HG03442 (cell line): ENCODE measurements around the gene SLC25A22.
A peak's percentile ranks its signal among the peaks of the same experiment; 100 is the strongest.

Experiments
- ATAC-seq: cut with Tn5 transposase; IDR thresholded peaks from one replicate; pipeline ENCODE4 v1.9.1; 2021; ENCODE audit warnings: mild to moderate bottlenecking, moderate library complexity; ENCODE audit not compliant: unreplicated experiment

Gene SLC25A22

DNA sequence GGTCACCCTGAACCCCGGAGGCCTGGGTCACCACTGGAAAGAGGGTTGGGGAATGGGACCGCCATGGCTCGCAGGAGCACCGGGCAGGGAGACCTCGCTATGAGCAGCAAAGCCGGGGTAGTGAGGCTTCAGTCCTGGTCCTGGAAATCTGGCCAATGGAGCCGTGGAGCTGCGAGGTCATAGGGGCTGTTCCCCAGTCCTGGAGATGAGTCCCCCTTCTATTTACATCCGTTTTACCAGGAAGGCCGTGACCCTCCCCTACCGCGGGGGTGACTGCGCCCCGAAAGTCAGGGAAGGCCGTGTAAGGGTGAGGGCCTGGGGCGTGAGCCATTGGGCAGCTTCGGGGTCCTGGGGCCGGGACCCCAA, 6.5 kb upstream of the SLC25A22 start:
- ATAC-seq, result no peak

DNA sequence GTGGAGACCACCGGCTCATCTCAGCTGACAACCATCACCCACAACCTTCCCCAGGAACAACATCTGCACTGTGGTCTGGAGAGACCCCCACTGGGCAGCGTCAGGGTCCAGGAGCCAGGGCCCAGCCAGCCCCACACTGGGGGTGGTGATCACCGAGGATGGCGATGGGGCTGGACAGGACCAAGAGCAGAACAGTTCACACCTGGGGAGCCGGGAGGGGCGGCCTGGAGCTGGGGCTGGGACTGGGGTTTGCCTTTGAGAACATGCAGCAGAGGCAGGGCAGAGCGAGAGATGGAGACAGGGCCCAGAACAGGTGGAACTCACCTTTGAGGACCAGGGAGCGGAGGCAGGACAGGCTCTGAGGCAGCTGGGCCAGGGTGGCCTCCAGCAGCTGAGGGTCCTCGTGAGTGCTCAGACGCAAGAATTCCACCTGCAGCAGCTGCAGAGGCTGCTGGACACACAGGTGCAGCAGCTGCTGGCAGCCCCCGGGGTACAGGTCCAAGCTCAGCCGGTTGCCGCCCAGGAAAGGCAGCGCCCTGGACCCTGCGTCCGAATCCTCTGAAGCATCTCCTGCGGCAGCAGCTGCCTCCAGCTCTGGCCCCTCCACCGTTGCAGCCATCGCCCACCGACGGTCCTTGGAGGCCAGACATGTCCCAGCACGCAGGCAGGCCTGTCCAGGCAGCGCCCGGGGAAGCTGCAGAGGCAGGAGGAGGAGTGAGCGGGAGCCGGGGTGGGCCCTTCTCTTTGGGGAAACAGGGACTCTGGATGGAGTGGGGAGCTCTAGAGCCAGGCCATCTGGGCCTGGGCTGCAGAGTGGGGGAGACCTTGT, 5.9 kb upstream of the SLC25A22 start:
- no peak for ATAC-seq

DNA sequence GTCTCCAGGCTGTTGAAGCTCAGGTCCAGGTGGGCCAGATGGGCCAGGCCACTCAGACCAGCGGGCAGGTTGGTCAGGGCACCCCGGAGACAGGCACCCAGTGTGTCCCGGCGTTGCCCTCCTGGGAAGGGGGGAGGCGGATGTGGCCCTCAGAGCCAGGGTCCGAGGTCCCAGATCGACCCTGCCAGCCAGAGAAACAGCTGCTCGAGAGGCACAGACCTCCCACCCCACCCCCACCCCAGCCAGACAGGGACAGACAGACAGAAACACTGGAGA, 5.3 kb upstream of the SLC25A22 start:
- no peak for ATAC-seq

DNA sequence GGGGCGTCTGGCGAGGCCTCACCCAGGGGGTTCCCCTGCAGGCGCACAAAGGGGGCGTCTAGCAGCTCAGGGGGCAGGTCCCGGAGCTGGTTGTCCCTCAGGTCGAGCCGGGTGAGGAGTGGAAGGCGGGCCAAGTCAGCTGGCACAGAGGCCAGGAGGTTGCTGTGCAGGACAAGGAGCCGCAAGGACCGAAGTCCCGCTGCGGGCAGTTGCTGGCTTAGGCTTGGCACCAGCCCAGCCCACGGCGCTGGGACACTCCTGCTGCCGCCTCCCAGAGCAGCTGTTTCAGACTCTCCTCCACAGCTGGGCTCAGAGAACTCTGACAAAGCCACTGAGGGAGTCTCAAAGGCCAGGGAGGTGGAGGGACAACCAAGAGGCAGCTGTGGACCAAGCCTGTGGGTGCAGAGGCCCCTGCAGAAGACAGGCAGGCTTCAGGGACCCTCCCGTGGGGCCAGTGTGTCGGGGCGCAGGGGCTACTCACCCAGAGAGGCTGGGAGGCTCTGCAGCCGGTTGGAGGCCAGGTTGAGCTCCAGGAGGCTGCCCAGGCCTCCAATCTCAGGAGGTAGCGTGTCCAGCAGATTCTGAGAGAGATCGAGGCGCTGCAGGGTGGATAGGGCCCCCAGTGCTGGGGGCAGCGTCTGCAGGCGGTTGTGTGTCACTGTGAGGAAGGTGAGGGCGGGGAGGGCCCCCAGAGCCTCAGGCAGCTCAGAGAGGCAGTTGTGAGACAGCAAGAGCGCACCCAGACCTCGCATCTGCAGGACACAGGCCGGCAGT, 4.8 kb upstream of the SLC25A22 start:
- no peak for ATAC-seq

DNA sequence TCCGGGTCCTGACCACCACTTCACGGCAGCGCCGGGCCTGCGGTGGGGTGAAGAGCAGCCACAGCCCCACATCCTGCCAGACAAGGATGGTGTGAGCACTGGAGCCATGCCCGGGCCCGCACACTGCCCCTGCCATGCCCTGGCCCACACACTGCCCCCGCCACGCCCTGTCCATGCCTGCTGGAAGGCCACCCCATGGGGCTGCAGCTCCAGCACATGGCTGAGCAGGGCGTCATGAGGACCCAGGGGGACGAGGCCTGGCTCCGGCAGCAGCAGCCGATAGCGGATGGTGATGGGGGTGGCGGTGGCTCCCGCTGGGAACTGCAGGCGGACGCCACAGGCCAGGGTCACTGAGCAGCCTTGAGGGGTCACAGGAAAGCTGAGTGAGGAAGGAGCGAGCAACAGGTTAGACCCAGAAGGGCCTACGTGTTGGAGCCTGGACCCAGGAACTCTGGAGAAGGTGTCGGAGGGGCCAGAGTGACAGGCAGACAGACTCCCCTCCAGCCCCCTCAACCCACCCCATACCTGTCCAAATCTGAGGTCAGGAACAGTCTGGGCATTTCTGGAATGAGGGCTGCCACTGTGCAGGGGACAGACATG, 4.0 kb upstream of the SLC25A22 start:
- no peak for ATAC-seq

DNA sequence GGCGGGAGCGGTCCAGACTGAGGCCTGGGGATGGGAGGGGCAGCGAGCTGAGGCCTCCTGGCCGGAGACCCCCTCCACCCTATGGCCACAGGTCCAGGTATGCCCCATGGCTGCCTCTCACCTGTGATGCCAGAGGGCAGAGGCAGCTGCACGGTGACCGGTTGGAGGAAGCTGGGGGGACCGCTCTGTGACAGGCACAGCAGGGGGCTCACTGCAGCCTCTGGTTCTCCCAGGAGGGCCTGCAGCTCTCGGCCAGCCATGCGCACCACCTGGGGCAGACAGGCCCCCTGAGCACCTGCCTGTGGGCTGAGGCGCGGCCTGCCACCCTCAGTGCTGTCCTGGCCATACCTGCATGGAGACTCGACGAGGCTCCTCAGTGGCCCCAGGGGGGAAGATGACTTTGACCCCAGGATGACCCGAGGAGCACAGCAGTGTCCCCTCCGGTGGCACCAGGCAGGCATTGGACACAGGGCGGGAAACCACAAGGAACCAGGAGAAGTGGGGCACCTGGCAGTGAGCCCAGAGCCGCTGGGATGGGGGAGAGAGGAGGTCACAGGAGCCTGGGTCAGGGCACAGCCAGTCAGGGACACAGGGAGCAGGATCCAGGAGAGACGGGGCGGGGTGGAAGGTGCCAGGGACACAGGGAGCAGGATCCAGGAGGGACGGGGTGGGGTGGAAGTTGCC, 3.2 kb upstream of the SLC25A22 start:
- no peak for ATAC-seq

DNA sequence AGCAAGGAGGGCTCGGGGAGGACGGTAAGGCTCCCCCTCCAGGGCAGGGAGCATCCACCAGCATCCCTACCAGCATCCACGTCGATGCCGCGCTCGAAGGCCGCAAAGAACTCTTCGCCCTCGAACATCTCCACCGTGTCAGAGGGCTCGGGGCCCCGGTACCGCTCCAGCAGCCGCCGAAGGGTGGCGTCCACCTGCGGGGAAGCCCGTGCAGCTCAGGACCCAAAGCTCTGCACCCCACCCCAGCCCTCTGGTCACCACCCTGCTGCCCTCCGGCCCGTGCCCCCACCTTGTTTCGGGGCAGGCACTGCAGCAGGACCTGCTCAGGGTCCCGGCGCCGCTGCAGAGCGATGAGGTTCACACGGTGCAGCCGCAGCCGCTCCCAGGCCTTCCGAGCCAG, 2.4 kb upstream of the SLC25A22 start:
- no peak for ATAC-seq

DNA sequence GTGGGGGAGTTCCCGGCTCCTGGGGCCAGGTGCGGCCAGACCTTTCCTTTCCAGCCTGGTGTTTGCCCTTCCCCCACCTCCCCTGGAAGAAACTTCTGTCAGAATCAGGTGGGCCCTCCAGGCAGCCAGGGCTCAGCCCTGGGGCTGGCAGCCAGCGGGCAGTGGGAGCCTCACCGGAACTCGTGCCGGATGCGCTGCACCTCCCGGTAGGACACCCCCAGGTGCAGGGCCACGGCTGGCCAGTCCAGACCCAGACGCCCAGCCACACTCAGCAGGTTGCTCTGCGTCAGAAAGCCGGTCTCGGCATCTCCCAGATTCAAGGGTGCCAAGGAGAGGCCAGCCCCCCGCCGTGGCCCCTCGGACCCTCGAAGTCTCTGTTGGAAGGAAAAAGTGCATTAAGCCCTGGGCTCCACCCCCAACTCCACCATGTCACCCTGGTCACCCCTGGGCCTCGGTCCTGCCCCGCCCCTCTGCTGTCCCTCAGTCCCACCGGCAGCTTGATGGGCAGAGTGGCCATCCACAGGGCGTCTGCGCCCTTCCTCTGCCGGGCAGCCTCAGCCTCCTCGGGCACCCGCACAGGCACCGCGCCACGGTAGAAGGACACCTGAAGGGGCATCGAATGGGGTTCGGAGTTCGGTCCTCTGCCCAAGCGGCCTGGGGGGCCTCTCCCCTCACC, 1.7 kb upstream of the SLC25A22 start:
- ATAC-seq, result no peak

DNA sequence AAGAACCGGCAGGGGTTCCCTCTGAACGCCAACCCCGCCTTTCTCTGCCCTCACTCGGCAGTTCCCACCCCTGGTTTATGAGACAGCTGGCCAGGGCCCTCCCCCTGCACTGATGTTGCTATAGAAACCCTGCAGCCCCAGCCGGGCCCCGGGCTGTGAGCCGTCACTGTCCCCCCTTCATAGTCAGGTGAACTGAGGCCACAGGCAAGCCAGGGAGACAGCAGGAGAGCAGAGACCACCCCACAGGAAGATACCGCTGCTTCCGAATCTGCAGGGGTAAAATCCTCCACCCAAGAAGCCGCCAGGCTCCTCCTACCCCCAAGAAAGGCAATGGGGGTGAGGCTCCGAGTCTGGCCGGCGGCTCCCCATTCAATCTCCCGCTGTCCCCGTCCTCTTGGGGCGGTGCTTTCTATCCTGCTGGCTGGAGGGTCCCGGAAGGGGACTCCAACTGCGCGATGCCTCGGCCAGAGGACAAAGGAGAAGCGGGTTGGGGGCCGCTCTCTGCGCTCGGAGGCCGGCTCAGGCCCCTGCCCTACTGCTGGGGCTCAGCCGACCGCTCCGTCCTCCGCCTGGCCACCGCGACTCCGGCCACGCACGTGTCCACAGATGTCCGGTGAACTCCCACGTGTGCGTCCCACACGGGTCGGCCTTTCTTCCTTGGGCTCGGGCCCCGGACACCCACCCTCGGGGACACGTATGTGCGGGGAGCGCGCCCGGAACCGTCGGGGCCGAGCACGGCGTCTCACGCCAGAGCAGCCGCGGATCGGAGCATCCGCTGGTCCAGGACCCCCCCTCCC, 587 bp downstream of the SLC25A22 start:
- ATAC-seq, result peak; percentile 34

DNA sequence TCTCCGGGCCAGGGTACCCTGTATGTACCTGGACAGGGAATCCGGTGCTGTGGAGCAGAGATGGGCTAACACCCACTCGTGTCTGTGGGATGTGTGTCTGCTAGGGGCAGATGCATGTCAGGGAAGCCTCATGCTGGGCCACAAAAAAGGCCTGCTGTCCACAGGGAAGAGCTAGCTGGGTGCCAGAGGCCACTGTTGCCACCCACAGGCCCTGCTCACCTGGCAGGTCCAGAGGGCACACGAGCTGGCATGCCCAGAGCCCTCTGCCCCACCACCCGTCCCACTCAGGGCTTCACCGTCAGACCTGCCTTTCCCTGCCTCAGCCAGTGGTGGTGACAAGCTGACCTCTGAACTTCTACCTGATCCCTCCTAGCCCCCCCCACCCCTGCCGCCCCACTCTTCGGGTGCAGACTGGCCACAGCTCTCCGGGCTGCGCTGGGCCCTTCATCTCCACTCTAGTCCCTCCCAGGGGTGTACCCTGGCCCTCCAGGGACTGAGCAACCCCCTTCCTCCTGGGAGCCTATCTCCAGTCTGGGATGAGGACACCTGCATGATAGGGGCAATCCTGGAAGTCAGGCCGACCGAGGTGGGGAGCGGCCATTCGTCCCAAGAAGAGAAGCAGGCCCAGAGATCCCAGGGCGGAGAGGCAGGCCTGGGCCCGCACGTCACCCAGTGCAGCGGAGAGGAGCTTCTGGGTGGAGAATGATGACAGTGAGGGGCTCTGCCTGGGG, 1.4 kb downstream of the SLC25A22 start:
- ATAC-seq, result no peak

DNA sequence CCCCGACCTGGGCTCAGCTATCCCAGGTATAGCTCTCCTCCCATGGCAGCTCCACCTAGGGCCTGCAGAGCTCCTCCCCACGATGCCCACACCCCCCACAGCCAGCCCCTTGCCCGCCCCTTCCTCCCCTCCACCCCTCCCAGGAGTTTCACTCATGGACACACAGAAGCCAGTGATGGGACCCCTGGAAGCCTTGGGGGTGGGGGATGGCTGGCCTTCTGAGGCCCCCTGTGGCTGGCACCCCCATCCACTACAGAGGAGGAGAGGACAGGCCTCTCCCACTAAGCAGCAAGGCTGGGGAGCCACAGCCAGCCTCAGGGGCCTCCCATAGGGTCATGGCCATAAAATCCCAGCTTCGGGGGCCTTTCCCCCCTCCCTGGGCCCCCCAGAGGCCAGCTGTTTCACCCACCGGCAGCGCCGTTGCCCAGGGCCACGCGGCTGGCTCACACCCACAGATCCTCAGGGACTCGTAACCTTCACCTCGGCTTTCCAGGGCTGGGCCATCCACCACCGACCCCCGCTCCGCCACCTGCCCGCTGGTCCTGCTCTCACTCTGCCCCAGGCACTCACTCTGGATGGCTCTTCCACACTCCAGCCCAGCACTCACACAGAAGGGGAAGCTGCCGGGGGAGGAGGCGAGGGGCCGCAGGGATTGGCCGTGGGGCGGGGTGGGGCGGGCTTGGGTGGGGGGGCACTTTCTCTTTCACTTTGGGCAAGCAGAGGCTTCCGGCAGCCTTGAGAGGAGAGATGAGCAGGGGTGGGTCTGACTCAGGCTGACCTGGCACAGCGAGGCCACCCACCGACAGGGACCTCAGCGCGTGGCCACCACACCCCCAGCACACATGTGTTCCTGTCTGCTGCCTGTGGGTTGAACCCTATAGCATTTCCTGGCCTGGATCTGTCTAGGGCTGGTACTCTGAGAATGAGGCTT, 2.2 kb downstream of the SLC25A22 start:
- no peak for ATAC-seq

DNA sequence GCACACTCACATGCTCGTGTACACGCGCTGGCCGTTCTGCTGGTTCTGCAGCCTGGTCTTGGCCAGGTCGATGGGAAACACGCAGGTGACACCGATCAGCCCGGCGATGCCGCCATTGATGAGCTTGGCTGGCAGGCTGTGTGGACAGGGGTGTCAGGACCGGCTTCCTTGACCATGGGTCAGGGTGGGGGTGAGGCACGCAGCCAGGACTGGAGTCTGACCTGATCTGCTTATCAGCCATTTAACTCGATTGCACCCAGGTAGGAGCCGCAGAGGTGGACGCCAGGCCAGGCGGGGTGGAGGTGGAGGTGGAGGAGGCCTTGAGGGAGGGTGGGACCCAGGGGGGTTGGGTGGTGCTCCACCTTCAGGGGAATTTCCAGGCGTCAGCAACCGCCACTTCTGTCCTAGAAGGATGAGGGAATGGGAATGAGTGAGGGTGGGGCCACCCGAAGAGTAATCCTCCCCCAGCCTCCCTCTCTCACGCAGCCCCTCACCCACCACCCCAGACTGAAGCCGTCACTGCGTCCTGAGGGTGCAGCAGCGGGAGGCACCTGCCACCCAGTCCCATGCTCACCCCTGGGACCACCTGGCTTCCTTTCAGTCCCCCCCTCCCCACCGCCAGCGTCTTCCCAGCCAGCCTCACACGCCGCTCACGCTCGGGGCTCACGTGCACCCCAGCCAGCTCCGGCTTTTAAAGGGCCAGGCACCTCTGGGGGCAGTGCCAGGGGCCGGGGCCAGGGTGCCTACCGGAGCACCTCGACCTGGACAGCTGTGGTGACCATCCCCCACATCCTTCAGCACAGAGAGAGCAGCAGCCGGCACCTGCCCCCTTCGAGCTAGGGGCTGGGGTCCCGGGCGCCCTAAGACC, 3.1 kb downstream of the SLC25A22 start:
- ATAC-seq, result no peak

DNA sequence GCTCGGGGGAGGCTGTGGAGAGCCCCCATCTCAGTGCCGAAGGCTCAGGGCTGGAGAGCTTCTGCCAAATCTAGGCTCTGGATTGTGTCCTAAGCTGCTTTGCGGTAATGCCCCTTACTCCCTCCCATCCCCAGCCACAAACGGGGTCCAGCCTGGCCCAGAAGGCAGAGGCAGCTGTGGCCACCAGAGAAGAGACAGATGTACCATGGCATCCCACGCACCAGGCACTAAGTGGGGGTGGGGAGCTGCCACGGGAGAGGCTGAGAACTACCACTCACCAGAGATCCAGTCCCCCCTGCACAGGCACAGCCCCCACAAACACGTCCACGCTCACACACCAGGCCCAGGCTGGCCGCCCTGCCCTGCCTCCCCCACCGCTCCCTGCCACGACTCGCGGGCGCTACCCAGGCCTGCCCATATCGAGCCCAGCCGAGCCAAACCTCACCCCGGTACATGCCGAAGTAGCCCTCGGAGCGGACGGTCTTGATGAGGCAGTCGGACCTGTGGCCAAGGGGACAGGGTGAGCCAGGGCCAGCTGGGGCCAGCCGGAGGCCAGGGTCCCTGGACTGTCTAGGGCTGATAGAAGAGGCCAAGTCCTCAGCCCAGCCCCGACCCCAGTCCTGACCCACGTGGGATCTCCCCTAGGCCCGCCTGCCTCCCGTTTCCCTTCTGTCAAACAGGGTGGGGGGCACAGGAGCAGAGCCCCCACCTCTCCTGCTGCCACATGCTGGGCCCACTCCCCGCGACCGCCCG, 3.9 kb downstream of the SLC25A22 start:
- no peak for ATAC-seq

DNA sequence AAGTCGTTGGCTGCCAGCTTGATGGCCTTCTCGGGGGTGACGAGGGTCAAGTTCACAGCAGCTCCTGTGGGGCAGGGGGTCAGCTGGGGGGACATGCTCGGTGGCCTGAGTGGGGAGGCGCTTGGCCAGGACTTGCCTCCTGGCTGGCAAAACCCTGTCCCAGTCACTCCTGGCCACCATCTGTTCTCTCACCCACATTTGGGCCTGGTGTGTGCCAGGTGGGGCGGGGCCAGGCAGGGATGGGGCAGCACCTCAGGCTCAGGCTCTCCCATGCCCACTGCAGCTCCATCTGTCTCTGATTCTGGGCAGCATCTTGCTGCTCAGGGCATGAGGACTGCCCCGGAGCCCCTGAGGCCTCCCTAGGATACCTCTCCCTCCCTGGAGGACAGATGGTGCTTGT, 4.5 kb downstream of the SLC25A22 start:
- no peak for ATAC-seq

DNA sequence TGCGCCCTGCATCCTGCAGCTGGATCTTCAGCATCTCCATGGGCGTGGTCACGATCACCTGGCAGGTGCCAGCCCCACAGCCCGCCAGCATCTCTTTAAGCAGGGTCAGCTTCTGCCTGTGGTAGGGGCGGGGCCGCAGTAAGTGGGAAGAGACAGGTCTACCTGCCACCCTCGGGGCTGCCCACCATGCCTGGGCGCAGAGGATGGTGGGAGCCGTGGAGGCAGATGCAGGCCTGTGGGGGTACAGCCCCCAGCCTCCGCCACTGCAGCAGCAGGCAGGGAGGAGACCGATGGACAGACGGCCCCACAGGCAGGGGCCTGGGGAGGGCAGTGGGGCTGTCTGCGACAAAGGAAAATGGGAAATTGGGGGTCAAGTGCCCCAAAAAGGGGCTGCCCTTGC, 5.2 kb downstream of the SLC25A22 start:
- ATAC-seq, result no peak

DNA sequence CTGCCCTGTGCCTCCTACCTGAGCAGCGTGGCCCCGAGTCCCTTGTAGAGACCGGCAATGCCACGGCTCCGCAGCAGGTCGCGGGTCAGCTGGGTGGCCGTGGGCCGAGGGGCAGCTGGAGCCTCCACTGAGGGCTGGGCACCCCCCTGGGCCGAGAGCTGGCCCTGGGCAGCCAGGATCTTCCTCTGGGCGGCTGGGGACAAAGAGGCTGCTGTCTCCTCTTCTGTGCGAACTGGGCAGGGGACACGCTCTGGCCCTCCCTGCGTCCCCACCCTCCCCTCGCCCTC, 5.6 kb downstream of the SLC25A22 start:
- no peak for ATAC-seq
